NT2/D1 (cell line): Measurements from ENCODE around the gene ATM.

Experiments
- SUZ12 ChIP-seq: IDR thresholded peaks from 2 replicates; pipeline ENCODE4 v1.6.1; 2011; ENCODE audit not compliant: insufficient read length, insufficient read depth; ENCODE audit errors: extremely low read depth
- YY1 ChIP-seq: IDR thresholded peaks from 2 replicates; pipeline ENCODE4 v1.6.1; 2011; ENCODE audit not compliant: insufficient read length, insufficient read depth

DNA sequence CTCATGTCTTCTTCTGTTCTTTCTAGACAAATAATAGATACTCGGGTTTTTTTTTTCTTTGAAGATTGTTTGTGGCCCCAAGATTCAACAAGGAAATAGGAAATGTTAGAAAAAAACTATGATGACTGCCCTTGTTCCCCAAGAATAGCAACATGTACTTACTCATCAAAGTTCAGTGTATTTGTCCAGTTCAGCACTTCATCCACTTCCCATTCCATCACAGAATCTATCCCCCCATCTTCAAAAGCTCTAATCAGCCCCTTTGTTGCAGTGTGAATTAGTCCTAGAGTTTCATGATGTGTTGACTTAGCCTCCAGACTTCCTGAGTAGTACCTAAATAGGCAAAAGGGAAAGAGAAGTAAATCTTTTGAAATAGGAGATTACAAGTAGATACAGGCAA, 170.2 kb downstream of the ATM start:
- TF ChIP-seq SUZ12 (no peak), YY1 (no peak)
